HCT116 (cell line): ENCODE measurements around the gene SLC30A10.

Source experiments
- CTCF ChIP-seq, 3 experiments: fragments of 200-600 bp in 1 of 3; sonication (generic) in 1 of 3; IDR thresholded peaks in 2 of 3; conservative IDR thresholded peaks in 1 of 3; 2 replicates each; pipeline ENCODE4 v1.5.1; 2012 to 2017; ENCODE audit warnings: low read depth in 2 of 3, low read length in 2 of 3, antibody characterized with exemption in 1 of 3, borderline replicate concordance in 1 of 3, control low read depth in 1 of 3, mild to moderate bottlenecking in 1 of 3, mixed read lengths in 1 of 3, mixed run types in 1 of 3, moderate library complexity in 1 of 3; ENCODE audit not compliant: insufficient read depth in 1 of 3
- EGR1 ChIP-seq: IDR thresholded peaks from 2 replicates; pipeline ENCODE4 v1.6.1; 2012; ENCODE audit warnings: low read depth
- FOSL1 ChIP-seq: IDR thresholded peaks from 2 replicates; pipeline ENCODE4 v1.6.1; 2012; ENCODE audit warnings: low read depth
- POLR2A ChIP-seq: IDR thresholded peaks from 2 replicates; pipeline ENCODE4 v1.7.0; 2011; ENCODE audit warnings: borderline replicate concordance; ENCODE audit not compliant: insufficient read depth, insufficient read length; ENCODE audit errors: extremely low read depth
- POLR2AphosphoS5 ChIP-seq: IDR thresholded peaks from 2 replicates; pipeline ENCODE4 v1.6.1; 2011; ENCODE audit warnings: mild to moderate bottlenecking, low read depth, low read length, moderate library complexity
- RAD21 ChIP-seq: IDR thresholded peaks from 2 replicates; pipeline ENCODE4 v1.6.1; 2012; ENCODE audit warnings: low read depth, mild to moderate bottlenecking
- SRF ChIP-seq: IDR thresholded peaks from 2 replicates; pipeline ENCODE4 v1.6.1; 2012; ENCODE audit warnings: low read depth
- TCF7L2 ChIP-seq: IDR thresholded peaks from 2 replicates; pipeline ENCODE4 v1.7.0; 2011; ENCODE audit warnings: borderline replicate concordance, inconsistent platforms; ENCODE audit not compliant: insufficient read depth, insufficient read length; ENCODE audit errors: extremely low read depth
- YY1 ChIP-seq: IDR thresholded peaks from 2 replicates; pipeline ENCODE4 v1.6.1; 2011; ENCODE audit warnings: low read length, low read depth, moderate library complexity, mild to moderate bottlenecking; ENCODE audit not compliant: insufficient replicate concordance; ENCODE audit errors: extremely low read depth
- TF ChIP-seq, protein P1 (sequence below): IDR thresholded peaks from 2 replicates; pipeline ENCODE4 v1.6.1; 2012
- TF ChIP-seq, protein P2 (sequence below): IDR thresholded peaks from 2 replicates; pipeline ENCODE4 v1.6.1; 2012
- TF ChIP-seq, protein P3 (sequence below): IDR thresholded peaks from 2 replicates; pipeline ENCODE4 v1.6.1; 2012; ENCODE audit warnings: low read depth

DNA sequence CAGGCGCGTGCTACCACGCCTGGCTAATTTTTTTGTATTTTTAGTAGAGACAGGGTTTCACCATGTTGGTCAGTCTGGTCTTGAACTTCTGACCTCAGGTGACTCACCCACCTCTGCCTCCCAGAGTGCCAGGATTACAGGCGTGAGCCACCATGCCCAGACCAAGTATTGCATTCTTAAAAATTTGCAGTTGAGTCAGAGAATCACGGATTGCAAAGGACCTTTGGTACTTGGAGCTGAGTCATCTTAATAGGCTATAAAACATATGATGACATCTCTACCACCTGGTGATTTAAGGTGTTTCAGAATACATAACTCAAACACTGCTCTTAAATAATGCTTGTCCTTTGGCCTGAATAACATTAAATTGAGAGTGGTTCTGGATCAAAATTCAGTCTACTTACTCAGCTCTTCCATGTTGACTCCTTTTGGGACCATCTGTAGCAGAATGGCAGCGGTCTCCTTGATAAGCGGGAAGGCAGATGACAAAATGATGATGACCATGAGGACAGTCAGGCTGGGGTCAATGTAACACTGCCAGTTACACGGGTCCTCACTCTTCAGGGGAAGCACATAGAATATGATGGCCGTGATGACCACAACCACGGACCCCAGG lies 10.4 kb downstream of the SLC30A10 start:
- no peak for TF ChIP-seq TCF7L2
- TF ChIP-seq POLR2A, result no peak
- TF ChIP-seq POLR2AphosphoS5, result peak; percentile 30; the same call in 1 of the 2 replicates
- TF ChIP-seq, protein P1, sequence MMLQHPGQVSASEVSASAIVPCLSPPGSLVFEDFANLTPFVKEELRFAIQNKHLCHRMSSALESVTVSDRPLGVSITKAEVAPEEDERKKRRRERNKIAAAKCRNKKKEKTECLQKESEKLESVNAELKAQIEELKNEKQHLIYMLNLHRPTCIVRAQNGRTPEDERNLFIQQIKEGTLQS, result peak; percentile 83
- no peak for TF ChIP-seq CTCF (IDR thresholded peaks at IDR 0.05 in 2 of 3, conservative IDR thresholded peaks at IDR 0.05 in 1 of 3; ENCODE audit: borderline replicate concordance in 1 of 3, insufficient read depth in 1 of 3, low read depth in 2 of 3, low read length in 2 of 3)
- TF ChIP-seq SRF, result peak; percentile 83
- TF ChIP-seq, protein P2, sequence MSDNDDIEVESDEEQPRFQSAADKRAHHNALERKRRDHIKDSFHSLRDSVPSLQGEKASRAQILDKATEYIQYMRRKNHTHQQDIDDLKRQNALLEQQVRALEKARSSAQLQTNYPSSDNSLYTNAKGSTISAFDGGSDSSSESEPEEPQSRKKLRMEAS, result 0 out of 2 replicates have a peak, but pooled peaks have one; percentile 63
- TF ChIP-seq YY1, result no peak
- TF ChIP-seq FOSL1, result peak; percentile 92
- TF ChIP-seq, protein P3, sequence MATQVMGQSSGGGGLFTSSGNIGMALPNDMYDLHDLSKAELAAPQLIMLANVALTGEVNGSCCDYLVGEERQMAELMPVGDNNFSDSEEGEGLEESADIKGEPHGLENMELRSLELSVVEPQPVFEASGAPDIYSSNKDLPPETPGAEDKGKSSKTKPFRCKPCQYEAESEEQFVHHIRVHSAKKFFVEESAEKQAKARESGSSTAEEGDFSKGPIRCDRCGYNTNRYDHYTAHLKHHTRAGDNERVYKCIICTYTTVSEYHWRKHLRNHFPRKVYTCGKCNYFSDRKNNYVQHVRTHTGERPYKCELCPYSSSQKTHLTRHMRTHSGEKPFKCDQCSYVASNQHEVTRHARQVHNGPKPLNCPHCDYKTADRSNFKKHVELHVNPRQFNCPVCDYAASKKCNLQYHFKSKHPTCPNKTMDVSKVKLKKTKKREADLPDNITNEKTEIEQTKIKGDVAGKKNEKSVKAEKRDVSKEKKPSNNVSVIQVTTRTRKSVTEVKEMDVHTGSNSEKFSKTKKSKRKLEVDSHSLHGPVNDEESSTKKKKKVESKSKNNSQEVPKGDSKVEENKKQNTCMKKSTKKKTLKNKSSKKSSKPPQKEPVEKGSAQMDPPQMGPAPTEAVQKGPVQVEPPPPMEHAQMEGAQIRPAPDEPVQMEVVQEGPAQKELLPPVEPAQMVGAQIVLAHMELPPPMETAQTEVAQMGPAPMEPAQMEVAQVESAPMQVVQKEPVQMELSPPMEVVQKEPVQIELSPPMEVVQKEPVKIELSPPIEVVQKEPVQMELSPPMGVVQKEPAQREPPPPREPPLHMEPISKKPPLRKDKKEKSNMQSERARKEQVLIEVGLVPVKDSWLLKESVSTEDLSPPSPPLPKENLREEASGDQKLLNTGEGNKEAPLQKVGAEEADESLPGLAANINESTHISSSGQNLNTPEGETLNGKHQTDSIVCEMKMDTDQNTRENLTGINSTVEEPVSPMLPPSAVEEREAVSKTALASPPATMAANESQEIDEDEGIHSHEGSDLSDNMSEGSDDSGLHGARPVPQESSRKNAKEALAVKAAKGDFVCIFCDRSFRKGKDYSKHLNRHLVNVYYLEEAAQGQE, result no peak
- TF ChIP-seq EGR1, result no peak
- peak; percentile 26; the same call in 1 of the 2 replicates for TF ChIP-seq RAD21
